Left lobe of liver (tissue), 2 donors: ENCODE data around the gene HOXC12. TPM values are rescaled to one million over a fixed set of nuclear protein-coding genes. Genes with fewer than 3 reads are reported as not detected.

Experiments
- ATAC-seq: fragments of 200-7000 bp; cut with Tn5 transposase; one replicate; pipeline ENCODE4 v1.9.1; 2020; ENCODE audit warnings: mild to moderate bottlenecking, moderate library complexity
- DNase-seq: peaks from one replicate; pipeline ENCODE4 v3.0.0-alpha.2; 2020; ENCODE audit warnings: low spot score
- total RNA-seq: library from RNA; stranded (reverse); gene quantifications from one replicate; pipeline ENCODE4 v1.2.1, GENCODE V29; 2021
- donor health status: DM: no; HTN: no; CAD: no; lungs with moderate emphysema.
- donor health status: DM: no; HTN: yes; CAD: no.

The HOXC12 gene
- total RNA-seq, 1 donor from 2014 or later: not detected

DNA sequence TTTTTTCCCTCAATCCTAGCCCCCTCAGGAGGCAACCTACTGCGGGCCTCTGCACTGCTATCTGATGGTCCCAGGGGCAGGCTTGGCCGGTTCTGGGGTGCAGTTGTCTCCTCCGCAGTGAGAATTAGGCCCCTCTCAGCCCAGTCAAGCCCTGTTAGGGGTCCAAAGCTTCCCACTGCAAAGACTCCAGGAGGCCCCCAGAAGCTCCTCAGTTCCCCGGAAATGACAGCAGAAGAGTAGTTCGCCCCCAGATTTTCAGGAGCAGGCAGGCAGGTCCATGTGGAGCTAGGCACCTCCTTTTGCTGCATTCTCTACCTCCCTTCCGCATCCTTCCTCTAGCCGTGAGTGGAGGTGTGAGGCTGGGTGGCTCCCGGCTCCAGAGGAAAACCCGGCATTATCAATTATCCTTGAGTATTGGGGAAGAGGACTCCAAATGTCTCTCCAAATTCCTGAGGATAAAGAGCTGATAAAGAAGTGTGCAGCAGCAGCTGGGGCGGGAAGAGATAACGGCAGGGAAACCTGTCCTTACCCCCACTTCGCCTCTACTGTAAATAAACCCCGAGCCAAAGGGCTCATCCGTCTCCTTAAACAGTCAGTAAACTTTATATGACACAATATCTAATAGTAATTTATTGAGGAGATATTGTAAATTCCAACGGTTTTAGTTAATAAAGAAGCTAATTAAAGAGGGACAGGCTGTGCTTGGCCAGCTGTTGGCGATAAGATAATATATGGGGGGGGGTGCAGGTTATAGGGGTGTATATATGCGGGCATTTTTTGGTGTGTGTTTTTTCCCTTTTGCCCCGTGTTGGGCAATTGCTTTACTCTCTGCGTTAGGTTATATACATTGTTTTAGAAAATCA lies 641 bp upstream of the HOXC12 start:
- ATAC-seq: no peak
- no peak for DNase-seq

DNA sequence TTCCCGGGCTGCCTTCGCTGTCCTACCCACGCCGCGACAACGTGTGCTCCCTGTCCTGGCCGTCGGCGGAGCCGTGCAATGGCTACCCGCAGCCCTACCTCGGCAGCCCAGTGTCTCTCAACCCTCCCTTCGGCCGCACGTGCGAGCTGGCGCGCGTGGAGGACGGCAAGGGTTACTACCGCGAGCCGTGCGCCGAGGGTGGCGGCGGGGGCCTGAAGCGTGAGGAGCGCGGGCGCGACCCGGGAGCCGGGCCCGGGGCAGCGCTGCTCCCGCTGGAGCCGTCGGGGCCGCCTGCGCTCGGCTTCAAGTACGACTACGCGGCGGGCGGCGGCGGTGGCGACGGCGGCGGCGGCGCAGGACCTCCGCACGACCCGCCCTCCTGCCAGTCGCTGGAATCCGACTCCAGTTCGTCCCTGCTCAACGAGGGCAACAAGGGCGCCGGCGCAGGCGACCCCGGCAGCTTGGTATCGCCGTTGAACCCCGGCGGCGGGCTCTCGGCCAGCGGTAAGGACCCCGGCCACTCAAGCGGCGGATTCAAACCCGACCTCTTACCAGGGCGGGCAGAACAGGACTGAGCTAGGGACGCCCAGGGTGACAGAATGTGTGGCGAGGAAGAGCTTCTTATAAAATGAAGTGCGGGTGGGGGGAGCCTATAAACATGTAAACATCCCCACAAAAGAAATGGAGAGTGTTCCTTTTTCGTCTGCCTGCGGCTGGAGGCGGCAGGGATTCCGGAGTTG lies 503 bp downstream of the HOXC12 start:
- ATAC-seq: no peak
- no peak for DNase-seq

- no peak for ATAC-seq
- no peak for DNase-seq
Measured at GRCh38 chr12:53955776-53956250, 1.1 kb downstream of the HOXC12 start.

DNA sequence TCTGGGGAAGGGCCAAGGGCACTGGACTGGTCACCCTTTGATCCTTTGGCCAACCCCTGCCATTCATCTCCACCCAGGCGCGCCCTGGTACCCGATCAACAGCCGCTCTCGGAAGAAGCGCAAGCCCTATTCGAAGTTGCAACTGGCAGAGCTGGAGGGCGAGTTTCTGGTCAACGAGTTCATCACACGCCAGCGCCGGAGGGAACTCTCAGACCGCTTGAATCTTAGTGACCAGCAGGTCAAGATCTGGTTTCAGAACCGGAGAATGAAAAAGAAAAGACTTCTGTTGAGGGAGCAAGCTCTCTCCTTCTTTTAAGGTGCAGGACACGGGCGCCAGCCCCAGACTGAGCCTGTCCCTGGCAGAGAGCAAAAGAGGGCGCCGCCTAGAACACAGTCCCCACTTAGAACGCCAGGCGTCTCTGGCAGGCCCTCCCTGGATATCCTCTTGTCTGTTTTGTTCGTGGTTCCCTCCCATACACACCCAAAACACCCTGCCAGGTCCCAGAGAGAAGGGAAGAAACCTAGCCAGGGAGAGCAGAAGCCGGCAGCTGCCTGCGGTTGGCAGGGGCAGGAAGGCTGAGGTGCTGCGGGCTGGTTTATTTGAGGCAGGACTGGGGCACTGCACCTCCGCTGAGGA lies 1.7 kb downstream of the HOXC12 start:
- ATAC-seq (no peak), DNase-seq (no peak)

- DNase-seq: no peak
Measured at GRCh38 chr12:53956914-53957536, 2.3 kb downstream of the HOXC12 start.

DNA sequence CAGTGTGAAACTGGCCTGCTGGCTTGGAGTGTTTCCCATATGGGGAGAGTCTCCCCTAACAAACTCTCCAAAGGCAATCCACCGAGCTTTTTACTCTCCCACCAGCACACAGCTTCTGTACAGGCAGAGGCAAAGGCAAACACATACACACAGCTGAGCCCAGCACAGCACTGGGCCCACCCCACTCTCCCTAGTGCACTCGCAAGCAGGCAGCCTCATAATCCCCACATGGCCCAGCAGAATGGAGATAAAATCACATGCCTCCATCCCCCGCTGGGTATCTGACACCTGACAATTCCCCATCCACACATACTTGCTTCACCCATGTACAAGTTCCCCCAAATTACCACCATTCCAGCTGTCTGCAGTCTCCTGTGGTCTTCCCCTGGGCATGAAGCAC lies 3.4 kb downstream of the HOXC12 start:
- DNase-seq (no peak), ATAC-seq (no peak)

More at GRCh38 chr12:53956914-53957536, 2.3 kb downstream of the HOXC12 start:
- ATAC-seq: no peak

GRCh38 chr12:53959314-53959713 lies 4.6 kb downstream of the HOXC12 start:
- no peak for DNase-seq

DNA sequence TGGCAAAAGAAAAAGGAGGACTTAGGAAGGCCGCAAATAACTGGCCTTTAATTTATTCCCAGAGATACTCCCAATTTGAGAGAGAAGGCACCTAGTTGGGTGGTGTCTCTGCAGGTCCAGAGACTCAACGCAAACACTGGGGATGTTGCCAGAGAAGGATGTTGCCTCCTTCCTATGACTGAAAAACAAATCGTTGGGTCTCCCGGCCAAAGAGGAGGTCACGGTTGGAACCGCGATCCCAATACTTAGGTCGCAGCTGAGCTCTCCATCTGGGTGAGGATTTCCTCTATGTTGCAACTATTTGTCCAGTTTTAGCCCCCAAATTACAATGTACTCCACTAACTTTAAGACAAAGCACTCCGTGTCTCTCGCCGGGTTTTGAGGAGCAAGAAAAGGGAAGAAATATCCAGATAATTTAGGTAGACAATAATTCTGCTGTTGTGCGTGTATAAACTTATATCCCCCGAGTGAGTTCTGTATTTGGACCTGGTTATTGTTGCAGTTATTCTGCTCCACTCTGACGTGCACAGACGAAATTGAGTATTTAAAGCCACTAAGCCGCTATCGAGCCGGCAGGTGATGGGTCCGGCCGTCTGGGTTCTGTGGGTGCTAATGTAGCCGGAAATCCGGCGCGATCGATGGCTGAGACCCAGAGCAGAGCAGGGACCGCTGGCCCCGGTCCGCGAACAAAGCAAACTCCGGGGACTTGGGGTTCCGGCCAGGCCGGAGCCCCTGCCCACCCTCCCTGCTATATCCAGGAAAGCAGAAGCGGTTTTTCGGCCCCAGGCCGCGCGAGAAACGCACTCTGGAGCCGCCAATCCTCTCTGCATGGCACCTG lies 5.7 kb downstream of the HOXC12 start:
- DNase-seq (no peak), ATAC-seq (no peak)

More at GRCh38 chr12:53959314-53959713, 4.6 kb downstream of the HOXC12 start:
- no peak for ATAC-seq

DNA sequence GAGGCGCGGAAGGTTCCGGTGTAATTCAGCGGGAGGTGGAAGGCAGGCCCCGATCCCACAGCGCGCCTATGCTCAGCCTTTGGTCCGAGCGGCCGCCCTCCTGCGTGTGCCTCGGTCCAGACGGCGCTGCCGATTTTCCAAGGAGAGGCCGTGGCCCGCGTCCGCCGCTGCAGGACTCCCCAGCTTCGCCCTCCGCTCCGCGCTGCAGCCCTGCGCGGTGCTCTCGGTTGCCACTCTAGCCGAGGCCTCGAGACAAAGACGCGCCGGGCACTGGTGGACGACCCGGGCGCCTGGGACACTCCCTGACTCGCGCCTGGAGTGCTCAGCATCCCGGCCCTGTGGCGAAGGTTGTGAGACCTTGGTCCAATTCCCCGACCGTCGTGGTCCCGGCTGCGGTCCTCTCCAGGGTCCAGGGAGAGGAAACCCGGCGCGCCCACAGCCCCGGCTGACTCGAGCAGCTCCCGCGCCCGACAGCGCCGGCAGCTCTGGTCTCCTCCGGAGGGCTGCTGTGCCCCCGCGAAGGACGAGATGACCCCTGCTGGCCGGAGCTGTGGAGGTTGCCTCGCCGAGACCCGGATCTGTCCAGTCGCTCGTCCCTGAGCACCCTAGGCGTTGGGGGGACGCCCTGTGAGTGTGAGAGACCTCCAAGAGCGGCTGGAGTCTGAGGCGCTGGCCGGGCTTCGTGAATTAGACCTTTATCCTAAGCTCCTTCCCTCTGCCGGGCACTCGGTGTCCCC lies 6.5 kb downstream of the HOXC12 start:
- no peak for ATAC-seq
- DNase-seq: no peak

DNA sequence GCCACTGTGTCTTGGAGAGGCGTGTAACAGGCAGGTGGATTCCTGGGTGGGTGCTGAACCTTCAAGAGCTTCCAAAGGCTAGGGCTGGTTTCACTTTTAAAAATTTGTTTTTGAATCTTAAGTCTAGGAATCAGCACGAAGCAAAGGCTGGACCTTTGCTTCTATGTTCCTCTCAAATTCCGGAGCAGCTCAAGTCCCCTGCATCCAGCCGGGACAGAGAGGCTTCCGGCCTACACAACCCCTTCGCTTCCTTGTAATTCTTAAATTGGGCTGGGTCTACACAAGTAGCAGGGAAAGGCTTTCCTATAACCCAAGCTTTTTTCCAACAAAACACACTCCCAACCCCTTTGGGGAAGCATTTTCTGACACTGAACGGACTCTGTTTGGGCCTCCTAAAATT lies 8.3 kb downstream of the HOXC12 start:
- DNase-seq: no peak
- no peak for ATAC-seq

DNA sequence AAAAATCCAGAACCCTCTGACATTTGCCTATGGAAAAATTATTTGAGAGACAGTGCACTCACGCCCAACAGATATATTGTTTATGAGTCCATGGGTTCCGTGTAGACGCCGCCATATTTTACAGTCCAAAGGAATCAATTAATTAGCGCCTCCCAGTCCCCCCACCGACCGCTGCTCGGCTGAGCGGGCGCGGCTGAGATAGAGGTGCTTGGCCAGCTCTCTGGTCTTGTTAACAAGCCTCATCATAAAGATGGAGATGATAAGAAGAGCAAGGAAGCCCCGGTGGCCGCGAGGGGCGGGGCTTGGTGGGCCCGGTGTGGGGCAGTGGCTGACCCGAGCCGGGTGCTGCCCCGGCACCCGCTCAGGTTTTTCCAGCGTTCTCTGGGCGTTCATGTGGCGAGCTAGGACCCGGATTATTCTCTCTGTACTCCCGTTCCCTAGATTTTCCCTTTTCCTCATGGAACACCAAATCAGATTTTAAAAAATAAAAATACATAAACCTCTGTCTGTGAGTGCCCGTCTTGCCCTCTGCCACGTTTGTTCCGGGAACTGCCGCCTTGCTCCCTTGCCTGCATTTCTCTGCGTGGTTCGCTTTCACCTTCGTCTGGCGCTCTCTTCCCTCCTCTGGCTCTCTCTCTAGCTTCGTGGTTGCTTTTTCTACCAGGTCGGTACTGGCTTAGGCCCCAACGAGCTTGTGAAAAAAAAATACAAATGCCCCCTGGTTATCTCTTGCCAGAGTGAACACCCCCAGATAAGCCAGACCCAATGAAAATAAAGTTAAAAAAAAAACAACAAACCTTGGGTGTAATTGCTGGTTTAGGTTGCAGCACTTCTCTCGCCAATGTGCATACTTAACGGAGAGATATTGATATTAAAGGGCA lies 9.0 kb downstream of the HOXC12 start:
- ATAC-seq (no peak), DNase-seq (no peak)

DNA sequence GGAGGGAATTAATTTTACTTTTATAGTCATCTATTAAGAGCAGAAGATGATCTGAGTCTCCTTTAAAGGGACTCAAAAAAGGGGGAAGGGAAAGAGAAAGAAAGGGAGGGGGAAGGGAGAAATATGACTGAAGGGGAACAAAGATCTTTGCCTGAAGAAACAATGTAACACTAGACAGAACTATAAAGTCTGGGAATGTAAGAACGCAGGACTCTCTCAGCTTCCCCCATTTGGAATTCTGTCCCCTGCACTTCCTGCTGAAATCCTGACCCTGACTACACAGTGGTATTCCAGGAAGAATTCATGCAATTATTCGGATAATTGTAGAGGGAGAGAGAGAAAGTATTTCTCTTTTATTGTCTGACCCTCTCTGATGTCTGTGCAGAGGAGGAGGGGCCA lies 9.6 kb downstream of the HOXC12 start:
- DNase-seq: no peak
- no peak for ATAC-seq

DNA sequence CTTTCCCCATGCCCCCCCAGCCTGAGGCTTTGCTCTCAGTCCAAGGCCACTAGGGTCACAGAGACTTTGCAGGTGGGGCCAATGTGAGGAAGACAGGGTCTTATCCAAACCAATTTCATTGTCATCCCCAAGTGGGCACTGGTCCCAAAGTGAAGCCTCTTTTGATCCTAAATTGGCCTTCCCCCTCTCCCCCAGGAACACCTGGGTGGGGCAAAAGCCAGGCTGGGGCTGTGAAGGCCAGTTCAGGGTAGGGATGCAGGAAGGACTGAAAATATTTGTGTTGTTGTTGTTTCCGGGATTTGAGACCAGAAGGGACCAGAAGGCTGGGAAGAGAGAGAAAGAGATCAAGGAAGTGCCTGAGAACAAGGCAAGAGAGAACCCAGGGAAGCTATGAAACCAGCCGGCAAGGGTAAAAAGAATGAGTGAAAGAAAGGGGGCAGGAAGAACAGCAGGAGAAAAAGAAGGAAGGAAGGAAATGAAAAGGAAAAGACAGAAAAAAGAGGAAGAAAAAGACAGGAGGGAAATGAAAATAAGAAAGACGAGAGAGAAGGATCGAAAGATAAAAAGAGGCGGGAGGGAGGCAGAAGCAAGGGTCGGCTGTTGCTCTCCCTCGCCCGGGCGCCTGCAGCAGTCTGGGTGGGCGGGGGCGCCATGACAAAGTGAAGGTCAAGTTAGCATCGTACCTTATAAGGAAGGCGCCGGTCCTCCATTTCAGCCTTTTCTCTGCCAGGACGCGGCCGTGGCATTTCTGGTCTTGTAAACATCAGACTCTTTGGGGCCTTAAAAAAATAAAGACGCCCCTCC lies 10.8 kb downstream of the HOXC12 start:
- no peak for DNase-seq
- no peak for ATAC-seq

DNA sequence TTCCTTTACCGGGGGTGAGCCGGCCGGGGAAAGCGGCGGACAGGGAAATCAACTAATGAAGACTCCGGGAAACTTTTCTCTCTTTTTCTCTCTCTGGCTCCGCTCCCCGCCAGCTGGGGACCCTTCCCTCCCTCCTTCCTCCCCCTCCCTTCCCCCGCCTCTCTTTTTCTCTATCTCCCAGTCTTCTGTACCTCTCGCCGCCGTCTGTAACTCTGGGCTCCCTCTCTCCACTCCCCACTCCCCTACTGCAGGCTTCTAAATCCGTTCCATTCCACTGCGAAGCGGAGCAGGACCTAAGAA lies 11.3 kb downstream of the HOXC12 start:
- ATAC-seq: no peak
- DNase-seq: no peak

- no peak for DNase-seq
Measured at GRCh38 chr12:53966385-53967133, 11.9 kb downstream of the HOXC12 start.

GRCh38 chr12:53967421-53967925 lies 12.8 kb downstream of the HOXC12 start:
- ATAC-seq (no peak), DNase-seq (no peak)

More at GRCh38 chr12:53966385-53967133, 11.9 kb downstream of the HOXC12 start:
- no peak for ATAC-seq
